ENCODE data around the gene ZNF605.

Gene ZNF605

DNA sequence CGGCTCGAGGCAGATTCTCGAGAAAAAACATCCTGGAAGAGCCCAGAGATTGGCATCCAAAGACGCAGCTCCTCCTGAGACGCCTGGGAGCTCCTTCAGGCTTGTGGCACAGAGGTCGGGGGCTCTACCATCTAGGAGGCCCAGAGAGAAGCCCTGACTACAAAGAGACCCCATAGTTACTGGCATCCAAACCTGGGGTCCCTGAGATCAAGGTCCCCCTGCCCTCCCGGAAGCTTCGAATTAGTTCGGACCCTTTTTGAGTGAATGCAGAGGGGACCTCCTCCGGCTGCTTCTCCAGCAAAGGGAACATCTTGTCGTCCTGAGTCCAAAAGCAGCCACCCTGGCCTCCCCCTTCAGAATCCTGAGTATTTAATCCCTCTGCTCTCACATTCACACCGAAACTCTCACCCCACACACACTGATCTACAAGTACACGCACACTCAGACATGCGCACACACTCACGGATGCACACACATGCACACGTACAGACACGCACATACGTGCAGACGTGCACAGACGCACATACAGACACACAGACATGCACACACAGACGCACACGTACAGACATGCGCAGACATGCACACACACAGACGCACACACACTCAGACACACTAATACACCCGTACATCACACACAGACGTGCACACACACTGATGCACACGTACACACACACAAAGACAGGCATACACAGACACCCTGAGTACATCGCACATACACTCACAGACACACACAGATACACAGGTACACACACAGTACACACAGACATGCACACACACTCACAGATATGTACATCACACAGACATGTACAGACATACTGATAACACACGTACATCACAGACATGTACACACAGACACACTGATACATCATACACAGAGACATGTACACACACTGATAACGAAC is 5.9 kb downstream of the ZNF605 start:
- TF ChIP-seq CTCF (IDR thresholded peaks at IDR 0.05; ENCODE audit: low read depth, low read length) = no peak
- in situ Hi-C loops (cut with HindIII; ENCODE audit: low sequenced_read_pairs) = no loop called here
- no peak overlapping the region for H3K4me3 ChIP-seq (ENCODE audit: low read depth, low read length)
- DNase-seq (ENCODE audit: low read depth, low spot score) = no peak

DNA sequence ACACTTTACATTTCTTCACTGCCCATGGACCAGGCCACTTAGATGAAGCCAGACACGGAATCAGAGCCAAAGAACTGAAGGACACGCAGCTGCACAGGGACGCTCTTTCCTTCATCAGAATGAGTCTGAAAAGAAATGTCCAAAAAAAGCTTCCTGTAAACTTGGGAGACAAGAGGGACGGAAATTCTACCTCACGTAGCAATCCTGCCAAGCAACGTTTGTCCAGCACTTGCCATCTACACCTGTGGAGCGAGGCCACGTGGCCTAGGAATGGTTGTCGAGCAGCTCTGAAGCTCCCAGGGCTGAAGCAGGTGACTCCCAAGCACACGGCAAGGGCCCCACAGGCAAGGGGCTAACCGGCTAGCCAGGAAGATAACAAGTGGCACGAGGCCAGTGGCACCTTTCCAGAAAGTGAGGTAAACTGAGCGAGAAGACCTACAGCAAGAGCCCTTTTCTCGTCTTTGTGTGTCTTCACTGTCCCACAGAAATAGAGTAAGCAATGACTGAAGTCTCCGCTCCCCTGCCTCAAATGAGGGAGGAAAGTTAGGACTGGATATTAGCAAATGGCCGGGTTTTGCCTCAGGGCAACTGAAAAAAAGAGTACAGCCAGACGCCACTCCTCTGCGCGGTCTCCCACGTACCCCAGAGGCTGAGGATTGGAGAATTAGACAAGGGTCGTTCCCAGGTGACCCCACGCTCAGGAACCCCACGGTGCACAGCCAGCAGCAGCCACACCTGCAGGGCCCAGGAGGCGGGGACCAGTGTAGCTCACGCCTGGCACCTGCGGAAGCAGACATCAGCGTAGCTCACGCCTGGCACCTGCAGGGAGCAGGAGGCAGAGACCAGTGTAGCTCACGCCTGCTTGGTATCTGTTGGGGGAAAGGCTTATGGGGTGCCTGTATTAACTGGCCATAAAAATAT is 7.7 kb downstream of the ZNF605 start:
- in situ Hi-C loops (cut with HindIII; ENCODE audit: low sequenced_read_pairs) = no loop called here
- no peak overlapping the region for H3K4me3 ChIP-seq (ENCODE audit: low read depth, low read length)
- no peak for TF ChIP-seq CTCF (IDR thresholded peaks at IDR 0.05; ENCODE audit: low read depth, low read length)
- DNase-seq (ENCODE audit: low read depth, low spot score) = no peak

DNA sequence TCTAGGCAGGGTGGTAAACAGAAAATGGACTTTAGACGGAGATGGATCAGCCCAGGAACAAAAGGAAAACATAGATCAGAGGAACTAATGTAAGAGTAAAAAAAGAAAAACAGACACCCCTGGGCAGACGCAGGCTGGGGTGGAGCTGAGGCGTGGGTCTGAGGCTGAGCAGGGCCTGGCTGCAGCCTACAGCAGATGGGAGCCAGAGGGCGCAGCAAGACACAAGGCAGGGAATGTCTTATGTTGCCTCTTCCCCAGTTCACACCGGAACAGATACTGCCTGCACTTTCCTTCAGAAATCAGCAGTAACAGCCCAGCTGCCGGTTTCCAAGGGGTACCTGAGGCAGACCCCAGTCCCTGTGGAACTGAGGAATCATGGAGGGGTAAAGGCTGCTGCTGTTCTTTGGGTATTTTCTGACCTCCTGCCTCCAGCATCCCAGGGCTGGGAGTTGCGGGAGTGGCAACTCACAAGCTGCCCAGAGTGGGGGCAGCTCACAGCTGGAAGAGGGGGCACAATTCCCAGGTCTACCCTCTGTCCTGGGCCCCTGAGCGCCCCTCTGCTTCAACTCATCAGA is 9.8 kb downstream of the ZNF605 start:
- H3K4me3 ChIP-seq (ENCODE audit: low read depth, low read length) = no peak overlapping the region
- in situ Hi-C loops (cut with HindIII; ENCODE audit: low sequenced_read_pairs) = no loop called here
- TF ChIP-seq CTCF (IDR thresholded peaks at IDR 0.05; ENCODE audit: low read depth, low read length) = no peak
- no peak for DNase-seq (ENCODE audit: low read depth, low spot score)

- in situ Hi-C loops (cut with HindIII; ENCODE audit: low sequenced_read_pairs) = no loop called here
- H3K4me3 ChIP-seq (ENCODE audit: low read depth, low read length) = no peak overlapping the region
- TF ChIP-seq CTCF (IDR thresholded peaks at IDR 0.05; ENCODE audit: low read depth, low read length) = no peak
- DNase-seq (ENCODE audit: low read depth, low spot score) = no peak
These were observed 10.3 kb downstream of the ZNF605 start for GRCh38 chr12:132945806-132946205.

DNA sequence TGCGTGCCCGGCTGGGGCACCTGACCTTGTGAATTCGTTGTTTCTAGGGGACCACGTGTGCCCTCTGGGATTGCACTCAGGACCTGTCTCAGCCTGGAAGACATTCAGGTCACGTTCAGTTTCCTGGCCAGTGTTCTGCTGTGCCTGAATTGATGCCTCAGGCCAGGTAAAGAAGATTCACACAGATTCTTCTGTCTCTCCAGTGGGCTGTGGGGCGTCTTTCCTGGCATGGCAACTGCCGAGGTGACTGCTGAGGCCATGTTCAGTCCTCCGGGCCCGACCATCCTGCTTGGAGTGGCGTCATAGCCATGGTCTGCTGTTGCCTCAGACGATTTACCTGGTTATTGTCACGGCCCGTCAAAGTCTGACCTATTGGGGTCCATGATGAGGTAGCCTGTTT is 13.5 kb downstream of the ZNF605 start:
- DNase-seq (ENCODE audit: low read depth, low spot score) = no peak
- H3K4me3 ChIP-seq (ENCODE audit: low read depth, low read length) = no peak overlapping the region
- no peak for TF ChIP-seq CTCF (IDR thresholded peaks at IDR 0.05; ENCODE audit: low read depth, low read length)
- in situ Hi-C loops (cut with HindIII; ENCODE audit: low sequenced_read_pairs) = no loop called here

DNA sequence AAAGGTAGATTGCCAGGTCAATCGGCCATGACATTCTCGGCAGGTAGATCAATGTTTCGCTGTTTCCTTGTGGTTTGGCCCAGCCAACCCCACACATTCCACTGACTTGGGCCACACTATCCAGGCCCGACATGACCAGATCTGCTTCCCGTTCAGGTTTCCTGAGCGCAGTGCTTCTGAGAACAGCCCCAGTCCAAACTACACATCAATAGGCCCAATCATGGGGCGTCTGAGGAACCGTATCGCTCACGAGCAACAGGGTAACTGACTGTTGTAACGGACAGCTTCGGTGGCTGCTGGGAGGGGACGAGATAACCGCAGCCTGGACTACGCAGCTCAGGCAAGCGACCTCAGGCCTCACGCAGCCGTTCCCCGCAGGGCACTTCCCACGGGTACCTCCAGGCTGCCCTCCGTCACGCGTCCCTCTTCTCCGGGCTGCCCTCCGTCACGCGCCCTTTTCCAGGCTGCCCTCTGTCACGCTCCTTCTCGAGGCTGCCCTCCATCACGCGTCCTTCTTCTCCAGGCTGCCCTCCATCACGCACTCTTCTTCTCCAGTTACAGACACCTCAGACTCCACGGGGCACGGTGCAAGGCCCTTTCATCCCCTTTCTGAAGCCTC is 14.7 kb downstream of the ZNF605 start:
- in situ Hi-C loops (cut with HindIII; ENCODE audit: low sequenced_read_pairs) = no loop called here
- no peak for DNase-seq (ENCODE audit: low read depth, low spot score)
- no peak overlapping the region for H3K4me3 ChIP-seq (ENCODE audit: low read depth, low read length)
- TF ChIP-seq CTCF (IDR thresholded peaks at IDR 0.05; ENCODE audit: low read depth, low read length) = no peak
